Amygdala (tissue), 56 donors: Measurements from ENCODE around the gene THSD7A.
"Not testable (repeated sequence)": the region's sequence is repeated elsewhere in the genome, so short reads cannot be mapped to it uniquely, and the experiment has no call there.

Experiments
- DNase-seq, 56 donors: peaks; one replicate each; lab custom pipeline; 2025; lab: John Stamatoyannopoulos, UW

THSD7A gene

DNA sequence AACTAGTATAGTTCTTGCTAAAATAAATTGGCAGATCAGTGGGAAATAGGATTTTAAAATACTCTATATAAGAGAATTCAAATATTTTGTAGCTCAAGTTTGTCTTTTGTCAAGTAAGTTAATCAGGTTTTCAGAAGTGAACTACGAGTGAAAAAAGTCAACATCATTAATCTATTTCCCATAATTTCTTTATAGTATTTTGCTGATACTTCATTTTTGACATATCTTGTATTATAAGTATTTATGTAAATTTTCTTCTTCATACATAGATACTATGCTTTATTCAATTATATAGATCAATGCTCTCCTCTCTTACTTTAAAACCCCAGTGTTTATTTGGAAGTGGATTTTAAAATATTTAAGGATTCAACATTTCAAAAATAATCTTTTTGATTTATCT, 360.7 kb downstream of the THSD7A start:
- no peak for DNase-seq

DNA sequence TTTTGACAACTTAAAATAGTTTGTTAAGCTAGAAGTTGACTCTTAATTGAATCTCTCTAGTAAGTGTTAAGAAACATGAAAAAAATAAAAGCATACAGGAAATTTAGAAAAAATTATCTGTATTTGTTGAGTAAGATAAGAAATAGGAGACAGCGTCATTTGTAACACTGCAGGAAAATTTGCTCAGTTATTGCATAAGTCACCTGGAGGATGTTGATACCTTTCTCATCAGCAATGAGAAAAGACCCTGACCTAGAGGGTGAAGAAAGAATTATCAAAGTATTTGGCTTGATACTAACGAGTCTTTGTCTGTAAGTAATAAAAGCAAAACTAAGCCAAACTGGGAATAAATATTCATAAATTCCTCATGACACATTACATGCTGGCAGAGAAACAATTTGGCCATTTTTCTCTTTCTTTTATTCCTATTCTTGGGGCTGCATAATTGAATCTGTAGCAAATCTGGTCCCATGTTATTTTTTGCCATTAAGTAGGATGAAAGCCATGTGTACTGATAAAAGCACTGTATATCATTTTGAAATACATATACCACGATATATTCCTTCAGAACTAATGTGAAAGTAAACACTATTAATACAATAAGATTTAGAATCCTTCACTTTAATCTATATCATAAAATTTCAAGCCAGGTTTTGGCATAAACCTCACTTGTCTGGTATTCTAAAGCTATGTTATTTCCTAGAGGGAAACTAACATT, 362.8 kb downstream of the THSD7A start:
- no peak for DNase-seq

DNA sequence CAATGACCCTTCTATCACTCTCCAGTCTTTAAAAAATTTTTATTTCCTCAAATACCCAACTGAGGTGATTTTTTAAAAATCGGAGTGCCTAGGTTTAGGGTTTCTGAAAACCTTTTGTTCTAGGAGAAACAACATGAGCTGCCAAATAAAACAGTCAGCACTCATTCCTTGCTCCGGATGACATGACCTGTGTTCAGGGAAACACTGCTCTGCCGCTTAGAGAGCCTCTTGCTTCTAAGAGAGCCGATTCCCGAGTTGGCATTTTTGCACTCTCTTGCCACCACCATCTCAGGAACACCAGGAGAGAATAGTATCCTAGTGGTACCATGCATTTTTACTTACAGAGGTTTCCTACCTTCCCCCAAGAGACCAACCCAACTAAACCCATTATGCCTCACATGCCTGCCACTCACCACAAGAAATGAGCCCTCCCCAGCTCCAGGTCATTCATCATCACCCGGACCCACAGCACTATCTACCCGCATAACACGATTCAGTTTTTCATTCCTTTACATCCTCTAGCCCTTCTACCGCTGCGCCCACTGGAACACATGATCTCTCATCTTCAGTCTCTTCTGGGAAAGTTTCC, 365.4 kb downstream of the THSD7A start:
- no peak for DNase-seq

DNA sequence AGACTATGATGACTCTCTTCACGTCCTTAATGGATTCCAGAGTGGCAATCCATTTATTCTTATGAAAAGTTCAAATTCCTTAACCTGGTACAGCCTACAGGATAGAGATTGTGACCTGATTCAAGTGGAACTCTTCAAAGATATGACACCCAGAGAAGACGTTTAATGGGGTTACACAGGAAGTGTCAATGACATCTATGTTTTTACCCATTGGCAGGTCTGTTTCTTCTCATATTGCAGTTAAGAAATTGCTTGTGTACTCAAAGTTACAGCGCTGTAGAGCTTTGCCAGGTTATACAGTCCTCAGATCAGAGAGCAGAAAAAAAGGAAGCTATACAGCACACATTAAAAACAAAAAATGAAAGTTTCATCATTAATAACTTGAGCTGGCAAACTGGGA, 367.4 kb downstream of the THSD7A start:
- no peak for DNase-seq

DNA sequence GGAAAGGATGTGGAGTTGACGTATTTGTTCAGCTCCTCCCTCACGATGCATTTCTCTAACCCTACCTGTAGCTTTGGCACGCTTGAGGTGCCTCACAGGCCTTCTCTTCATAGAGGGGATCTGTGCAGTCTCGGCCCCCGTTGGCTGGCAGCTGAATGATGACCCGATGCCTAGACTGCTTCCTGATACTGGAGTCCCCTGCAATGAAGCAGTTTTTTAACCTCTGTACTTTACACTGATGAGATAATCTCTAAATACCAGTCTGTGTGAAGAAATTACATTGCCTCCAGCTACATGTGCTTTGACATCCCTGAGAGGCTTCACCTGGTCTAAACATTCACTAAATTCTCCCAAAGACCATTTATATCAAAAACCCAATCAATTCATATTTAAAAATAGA, 370.1 kb downstream of the THSD7A start:
- no peak for DNase-seq

DNA sequence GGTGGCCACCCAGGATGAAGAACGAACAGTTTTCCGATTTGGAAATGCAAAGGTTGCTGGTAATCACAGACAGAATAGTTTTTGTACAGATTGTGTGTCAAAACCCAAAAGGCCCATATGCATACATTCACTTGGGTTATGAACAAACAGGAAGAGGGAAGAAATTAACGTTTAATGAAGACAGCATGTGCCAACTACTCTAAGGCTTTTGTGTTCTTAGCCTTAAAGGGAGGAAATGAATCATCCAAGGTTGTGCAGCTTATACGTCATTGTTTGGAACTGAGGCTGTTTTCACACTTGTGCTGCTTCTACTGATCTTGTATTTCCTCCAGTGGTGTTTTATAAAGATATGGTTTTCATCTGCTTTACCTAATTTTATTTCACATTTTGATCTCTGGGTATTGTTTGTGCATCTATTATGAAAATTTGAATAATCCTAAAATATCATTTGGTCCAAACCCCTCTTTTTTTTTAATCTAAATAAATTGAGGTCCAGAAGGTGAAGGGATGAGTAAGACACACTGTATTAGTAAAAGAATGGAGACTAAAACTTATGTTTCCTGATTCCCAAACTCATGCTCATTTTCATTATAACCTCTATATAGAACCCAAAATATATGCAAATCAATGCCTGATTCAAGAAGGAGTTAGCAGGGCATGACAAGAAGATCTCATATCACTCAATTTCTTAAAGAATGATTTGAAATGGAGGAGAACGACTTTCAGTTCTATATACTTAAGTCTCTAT, 373.1 kb downstream of the THSD7A start:
- DNase-seq: no peak

DNA sequence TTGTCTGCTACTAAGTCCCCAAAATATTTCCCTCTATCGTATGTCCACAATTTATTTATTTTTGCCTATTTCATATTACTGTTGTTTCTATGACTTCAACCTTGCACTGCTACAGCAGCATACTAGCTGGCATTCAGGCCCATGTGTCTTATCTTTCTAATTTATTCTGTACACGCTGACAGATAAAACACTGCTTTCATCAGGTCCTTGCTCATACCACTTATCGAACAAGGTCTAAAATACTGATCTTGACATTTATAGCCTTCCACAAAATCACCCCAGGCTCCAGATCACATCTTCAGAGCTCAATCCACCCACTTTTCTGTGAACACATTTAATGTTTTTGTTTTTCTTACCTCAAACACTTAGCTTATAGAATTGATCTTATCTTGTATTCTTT, 374.6 kb downstream of the THSD7A start:
- DNase-seq: no peak

DNA sequence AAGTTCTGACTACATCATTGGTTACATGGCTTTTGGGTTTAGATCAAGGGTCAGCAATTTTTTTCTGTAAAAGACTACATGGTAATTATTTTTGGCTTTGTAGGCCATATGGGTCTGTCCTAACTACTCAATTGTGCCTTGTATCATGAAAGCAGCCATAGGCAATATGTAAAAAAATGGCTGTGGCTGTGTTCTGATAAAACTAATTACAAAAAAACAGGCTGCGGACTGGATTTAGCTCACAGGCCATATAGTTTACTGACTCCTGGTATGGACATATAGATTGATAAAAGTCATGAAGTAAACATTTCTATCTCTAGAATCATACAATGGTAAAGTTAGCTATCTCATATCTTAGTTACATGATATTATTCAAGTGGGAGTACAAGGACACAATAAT, 375.4 kb downstream of the THSD7A start:
- DNase-seq: no peak

DNA sequence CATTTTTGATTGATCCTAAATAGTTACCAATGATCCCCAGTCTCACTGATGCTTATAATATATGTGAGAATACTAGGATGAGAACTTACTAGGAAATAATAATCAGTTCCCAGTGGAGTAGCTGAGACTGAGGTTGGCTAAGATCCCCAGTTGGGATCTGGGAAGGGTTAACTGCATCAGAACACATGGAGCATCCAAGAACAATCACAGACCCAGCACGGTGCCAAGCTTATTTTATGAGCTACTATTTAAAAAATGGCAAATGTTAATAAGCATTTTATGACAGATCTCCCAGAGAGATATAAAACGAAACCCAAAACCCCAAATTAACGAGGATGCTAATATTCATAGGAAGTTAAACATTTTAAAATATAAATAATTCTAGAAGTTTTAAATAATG, 379.5 kb downstream of the THSD7A start:
- DNase-seq: no peak

DNA sequence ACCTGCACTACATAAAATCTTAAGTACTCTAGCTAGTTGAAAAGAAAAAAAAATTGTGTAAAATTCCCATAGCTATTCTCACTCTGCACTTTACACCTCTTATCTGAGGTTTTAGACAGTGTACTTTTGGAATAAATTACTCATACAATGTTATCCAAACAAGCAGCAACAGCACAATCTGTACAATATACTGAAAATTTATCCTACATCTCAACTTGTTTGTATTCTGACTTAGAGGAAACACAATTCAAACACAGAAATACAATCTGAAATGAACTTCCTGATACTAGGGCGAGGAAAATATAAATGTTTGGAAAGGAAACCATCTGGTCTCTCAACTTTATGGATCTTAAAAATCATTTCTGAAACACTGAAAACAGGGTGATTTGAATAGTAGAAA, 381.7 kb downstream of the THSD7A start:
- DNase-seq: no peak

DNA sequence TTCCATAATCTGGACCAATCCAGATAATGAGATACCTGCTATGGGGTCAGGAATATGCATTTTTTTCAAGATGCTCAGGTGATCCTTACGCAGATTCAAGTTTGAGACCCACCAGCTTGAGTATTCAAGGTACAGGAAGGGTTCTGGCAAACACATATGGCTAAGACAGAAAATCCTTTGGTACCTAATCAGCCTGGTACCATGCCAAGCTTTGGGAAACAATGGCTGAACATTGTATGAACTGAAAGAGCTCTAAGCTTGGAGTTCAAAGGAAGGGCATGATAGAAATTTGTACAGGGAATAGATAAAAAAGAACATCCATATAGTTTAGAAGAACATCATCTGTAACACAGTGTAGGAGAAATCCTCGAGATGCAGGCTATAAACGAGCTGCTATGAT, 382.7 kb downstream of the THSD7A start:
- DNase-seq: no peak

DNA sequence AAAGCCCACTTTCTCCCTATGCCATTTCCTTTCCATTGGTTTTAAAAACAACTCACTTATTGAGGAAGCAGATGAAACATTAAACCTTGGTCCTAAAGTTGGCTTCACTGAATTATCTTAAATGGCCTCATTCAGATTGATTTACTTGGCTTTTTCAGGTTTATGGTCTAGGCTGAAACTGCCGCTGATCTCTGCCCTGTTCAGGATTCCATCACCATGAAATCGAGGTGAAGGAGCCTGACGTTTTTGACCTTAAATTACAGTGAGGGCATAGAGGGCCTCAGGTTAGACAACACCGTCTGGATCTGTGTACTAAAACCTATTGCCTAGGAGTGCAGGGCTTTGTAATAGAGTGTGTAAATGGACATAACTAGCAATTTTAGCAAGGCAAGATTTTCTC, 383.7 kb downstream of the THSD7A start:
- DNase-seq: no peak

DNA sequence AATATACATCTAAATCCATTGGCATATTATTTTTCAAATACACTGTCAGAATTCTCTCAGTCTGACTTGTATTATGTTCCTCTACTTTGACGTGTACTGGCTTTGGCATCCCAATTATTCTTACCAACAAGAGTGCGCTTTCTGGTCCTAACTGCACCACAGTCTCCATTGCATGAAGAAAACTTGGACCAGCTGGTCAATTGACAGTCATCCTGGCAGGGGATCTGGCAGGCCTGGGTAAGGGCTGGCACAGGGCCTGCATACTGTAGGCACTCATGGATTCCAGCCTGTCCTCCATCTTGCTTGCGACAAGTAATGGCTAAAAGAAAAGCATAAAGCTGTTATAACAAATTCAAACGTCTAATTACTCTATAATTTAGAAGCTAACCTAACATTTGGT, 384.9 kb downstream of the THSD7A start:
- DNase-seq: no peak

DNA sequence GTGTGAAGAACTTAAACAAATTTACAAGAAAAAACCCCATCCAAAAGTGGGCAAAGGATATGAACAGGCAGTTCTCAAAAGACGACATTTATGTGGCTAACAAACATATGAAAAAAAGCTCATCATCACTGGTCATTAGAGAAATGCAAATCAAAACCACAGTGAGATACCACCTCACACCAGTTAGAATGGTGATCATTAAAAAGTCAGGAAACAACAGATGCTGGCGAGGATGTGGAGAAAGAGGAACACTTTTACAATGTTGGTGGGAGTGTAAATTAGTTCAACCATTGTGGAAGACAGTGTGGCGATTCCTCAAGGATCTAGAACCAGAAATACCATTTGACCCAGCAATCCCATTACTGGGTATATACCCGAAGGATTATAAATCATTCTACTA, 388.1 kb downstream of the THSD7A start:
- DNase-seq: not testable (repeated sequence)

DNA sequence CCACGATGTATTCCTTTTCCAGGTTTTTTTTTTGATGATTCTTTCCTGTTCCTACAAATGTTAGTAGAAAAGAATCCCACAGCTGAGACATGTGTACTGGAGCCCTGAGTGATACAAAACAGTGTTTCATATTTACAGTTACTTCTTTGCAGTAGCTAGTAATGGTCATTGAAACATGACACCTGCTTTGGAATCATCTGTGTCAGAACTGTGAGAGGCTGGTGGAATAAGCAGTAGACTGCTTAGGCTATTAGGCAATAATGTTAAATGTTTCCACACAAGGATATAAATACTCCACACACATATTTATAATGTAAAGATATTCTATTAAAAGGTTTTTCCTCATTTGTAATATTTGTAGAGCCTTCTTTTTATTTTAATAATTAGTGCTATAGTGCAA, 394.0 kb downstream of the THSD7A start:
- DNase-seq: no peak

DNA sequence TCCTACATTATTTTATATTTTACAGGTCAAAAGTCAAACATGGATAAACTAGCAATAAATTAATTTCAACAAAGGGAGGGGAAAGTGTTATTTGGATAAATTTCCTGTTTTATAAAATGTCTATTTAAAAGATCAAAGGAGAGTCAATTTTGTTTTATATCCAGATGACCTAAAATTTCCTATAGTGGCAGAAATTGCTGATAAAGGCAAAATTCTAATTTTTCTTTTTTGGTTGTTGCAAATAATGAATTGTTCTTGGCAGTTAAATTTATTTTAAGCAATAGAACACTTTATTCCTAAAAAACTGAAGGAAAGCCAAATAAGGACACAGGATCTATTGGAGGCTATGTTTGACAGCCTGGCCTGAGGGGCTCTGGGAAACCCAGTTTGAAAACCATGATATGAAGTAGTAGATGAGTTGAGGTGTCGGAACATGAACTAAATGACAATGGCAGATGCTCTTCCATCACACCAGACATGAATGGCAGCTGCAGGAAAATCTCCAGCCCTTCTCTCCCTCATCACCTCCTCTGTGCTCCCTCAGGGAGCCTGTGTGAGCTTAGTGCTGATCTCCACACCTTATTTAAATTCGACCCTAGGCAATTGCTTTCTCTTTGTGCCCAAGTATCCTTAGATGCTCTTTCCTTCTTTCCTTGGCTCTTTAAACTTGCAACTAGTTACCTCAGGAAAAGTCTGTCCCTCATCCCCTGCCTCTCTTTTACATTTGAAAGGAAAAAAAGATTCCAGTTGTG, 395.0 kb downstream of the THSD7A start:
- no peak for DNase-seq

DNA sequence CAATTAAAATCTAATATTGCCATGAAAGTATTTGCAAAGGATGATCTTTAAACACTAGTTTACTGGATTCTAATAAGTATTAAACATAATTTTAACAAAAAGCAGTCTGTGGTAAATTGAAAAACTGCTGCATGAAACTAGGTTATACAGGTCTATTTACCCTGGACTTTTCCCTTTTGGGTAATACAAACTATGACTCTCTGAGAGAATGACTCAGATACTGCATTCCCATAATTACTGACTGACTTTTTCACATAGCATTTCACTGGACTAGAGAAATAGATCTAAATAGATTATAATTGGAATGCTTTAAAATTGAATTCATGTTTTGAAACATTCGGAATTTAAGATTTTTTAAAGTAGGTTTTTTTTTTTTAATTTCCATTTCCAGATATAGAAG, 395.7 kb downstream of the THSD7A start:
- no peak for DNase-seq

DNA sequence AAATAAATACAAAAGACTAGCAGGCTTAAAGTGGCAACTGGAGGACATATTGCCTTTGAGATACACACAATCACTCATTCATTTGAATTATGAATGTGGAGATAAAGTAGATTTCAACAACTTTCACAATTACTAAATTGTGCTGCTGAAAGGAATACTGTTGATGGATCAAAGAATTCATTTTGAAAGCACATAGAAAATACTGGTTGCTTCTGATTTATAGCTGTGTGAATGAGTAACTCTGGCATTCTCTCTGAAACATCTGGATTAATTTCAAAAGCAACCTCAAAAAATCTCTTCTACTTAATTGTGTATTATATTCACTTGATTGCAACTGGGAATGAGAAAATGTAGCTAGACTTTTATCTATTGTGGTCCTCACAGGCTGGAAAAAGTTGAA, 397.6 kb downstream of the THSD7A start:
- DNase-seq: no peak

DNA sequence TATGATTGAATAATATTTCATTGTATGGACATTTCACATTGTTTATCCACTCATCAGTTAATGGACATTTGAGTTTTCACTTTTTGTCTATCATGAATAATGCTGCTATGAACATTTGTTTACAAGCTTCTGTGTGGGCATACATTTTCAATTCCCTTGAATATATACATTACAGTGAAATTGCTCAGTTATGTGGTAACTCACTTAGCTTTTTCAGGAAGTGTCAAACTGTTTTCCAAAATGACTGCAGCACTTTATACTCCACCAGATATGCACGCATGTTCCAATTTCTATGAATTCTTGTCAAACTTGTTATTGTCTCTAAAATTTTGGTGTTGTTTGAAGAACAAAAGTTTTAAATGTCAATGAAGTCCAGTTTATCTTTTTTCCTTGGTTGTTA, 401.2 kb downstream of the THSD7A start:
- DNase-seq: no peak

DNA sequence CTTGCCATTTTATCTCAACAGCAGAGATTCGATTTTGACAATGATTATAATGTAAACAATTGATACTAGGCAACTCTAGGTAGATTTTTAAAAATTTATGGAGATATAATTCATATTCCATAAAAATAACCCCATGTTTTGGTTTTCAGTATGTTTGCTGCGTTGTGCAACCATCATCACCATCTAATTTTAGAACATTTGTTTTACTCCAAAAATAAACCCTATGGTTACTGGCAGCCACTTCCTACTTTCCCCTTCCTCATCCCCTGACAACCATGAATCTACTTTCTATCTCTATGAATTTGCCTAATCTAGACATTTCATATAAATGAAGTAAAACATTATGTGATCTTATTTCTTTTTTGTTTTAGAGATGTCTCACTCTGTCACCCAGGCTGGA, 401.9 kb downstream of the THSD7A start:
- DNase-seq: no peak

DNA sequence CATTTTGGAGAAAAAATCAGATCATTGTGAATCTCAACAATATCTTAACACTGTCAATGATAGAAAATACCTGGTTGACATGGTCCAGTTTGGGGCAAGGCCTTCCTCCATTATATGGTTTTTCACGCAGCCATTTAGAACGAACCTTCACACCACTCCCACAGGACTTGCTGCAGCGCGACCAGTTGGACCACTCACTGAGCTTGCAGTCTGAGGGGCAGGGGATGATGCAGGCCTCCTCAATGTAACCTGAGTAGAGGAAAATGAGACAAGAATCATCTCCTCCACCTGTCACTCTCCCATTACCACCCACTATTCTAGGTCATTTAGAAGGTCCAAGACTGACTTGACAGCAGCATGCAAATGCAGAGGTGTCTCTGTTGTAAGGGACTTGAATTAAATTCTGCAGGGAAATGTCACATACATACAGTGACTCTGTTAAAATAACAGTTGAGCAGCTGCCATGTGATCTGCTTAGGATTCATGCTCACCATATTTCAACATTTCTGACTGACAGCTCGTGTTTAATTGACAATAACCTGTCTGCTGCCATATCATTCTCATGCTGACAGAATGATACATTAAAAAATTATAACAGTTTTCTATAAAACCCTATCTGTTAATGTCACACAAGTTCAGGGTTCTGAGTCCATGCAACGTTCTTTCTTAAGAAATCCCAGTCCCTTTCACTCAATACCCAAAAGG, 403.0 kb downstream of the THSD7A start:
- DNase-seq: no peak
